MCF 10A (cell line): ENCODE measurements around the gene GABRG3. TPM values are rescaled to one million over a fixed set of nuclear protein-coding genes. Genes with fewer than 3 reads are reported as not detected.

Experiments
- BruUV-seq: library from RNA; stranded (reverse); fragments of 400-500 nt; replicated peaks from 2 replicates; lab custom pipeline; 2021; lab: Mats Ljungman, UMichigan
- CTCF ChIA-PET: fragments of 300-600 bp; sonication (Branson Sonifier 250); formaldehyde crosslinking; extraction: SDS; loops from one replicate; lab custom pipeline; 2021; ENCODE audit warnings: antibody characterized with exemption, inconsistent platforms; lab: Yijun Ruan, JAX
- POLR2A ChIA-PET: fragments of 300-600, 350-650 bp; sonication (Branson Sonifier 250); formaldehyde crosslinking; extraction: SDS; loops from one replicate; lab custom pipeline; 2020; ENCODE audit warnings: antibody characterized with exemption, inconsistent platforms; lab: Yijun Ruan, JAX
- DNase-seq: peaks from one replicate; pipeline ENCODE4 v3.0.0-alpha.2; 2018; ENCODE audit not compliant: unreplicated experiment
- H3K27ac Mint-ChIP-seq: one replicate; pipeline ENCODE4 v1.8.0; 2022; ENCODE audit warnings: mild to moderate bottlenecking, low read depth, mixed read lengths; ENCODE audit not compliant: unreplicated experiment
- H3K27me3 Mint-ChIP-seq: one replicate; pipeline ENCODE4 v1.8.0; 2022; ENCODE audit warnings: mixed read lengths; ENCODE audit not compliant: insufficient read depth, unreplicated experiment
- H3K36me3 Mint-ChIP-seq: one replicate; pipeline ENCODE4 v1.8.0; 2022; ENCODE audit warnings: mild to moderate bottlenecking, moderate library complexity, mixed read lengths; ENCODE audit not compliant: insufficient read depth, unreplicated experiment
- H3K4me1 Mint-ChIP-seq: one replicate; pipeline ENCODE4 v1.8.0; 2022; ENCODE audit warnings: mixed read lengths; ENCODE audit not compliant: insufficient read depth, unreplicated experiment
- H3K4me3 Mint-ChIP-seq: one replicate; pipeline ENCODE4 v1.8.0; 2022; ENCODE audit warnings: mild to moderate bottlenecking, moderate library complexity, mixed read lengths; ENCODE audit not compliant: unreplicated experiment
- H3K9me3 Mint-ChIP-seq: one replicate; pipeline ENCODE4 v1.8.0; 2022; ENCODE audit warnings: mixed read lengths; ENCODE audit not compliant: unreplicated experiment
- intact Hi-C: fragments of 100-400 bp; cut with micrococcal nuclease; formaldehyde crosslinking; loops from 2 replicates; pipeline ENCODE4 v1.14.1; 2022
- total RNA-seq: library from RNA; stranded (reverse); gene quantifications from 2 replicates; pipeline ENCODE4 v1.2.3, GENCODE V29; 2022
- TF ChIP-seq, protein P1 (sequence below): fragments of 200-600 bp; IDR thresholded peaks from one replicate; pipeline ENCODE4 v1.8.0; 2022; ENCODE audit warnings: antibody characterized with exemption, mild to moderate bottlenecking; ENCODE audit not compliant: unreplicated experiment

Gene GABRG3
- total RNA-seq, 1 experiment from 2014 or later: not detected

DNA sequence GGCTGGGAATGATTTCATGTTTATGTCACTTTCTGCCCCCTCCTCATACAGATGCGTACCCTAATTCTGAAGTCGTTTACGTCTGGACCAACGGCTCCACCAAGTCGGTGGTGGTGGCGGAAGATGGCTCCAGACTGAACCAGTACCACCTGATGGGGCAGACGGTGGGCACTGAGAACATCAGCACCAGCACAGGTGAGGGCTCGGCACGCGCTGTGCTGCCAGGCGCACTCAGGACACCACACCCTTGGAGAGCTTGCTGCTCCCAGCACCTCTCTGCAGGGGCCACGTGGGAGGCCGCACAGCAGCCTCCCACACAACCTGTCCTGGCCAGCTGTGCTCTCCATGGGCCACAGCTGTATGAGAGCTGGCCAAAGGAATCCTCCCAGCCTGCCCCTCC, 33.8 kb upstream of the GABRG3 start:
- no peak overlapping the region for H3K4me3 Mint-ChIP-seq
- H3K27me3 Mint-ChIP-seq: no peaks in the 10 kb centered on the region
- CTCF ChIA-PET: no interaction called here
- TF ChIP-seq, protein P1, sequence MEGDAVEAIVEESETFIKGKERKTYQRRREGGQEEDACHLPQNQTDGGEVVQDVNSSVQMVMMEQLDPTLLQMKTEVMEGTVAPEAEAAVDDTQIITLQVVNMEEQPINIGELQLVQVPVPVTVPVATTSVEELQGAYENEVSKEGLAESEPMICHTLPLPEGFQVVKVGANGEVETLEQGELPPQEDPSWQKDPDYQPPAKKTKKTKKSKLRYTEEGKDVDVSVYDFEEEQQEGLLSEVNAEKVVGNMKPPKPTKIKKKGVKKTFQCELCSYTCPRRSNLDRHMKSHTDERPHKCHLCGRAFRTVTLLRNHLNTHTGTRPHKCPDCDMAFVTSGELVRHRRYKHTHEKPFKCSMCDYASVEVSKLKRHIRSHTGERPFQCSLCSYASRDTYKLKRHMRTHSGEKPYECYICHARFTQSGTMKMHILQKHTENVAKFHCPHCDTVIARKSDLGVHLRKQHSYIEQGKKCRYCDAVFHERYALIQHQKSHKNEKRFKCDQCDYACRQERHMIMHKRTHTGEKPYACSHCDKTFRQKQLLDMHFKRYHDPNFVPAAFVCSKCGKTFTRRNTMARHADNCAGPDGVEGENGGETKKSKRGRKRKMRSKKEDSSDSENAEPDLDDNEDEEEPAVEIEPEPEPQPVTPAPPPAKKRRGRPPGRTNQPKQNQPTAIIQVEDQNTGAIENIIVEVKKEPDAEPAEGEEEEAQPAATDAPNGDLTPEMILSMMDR: no peak
- H3K36me3 Mint-ChIP-seq: peaks cover 6% of the 10 kb centered on the region
- POLR2A ChIA-PET: no interaction called here
- no peaks in the 10 kb centered on the region for H3K4me1 Mint-ChIP-seq
- peaks cover 22% of the 10 kb centered on the region for H3K9me3 Mint-ChIP-seq
- no peak overlapping the region for H3K27ac Mint-ChIP-seq
- intact Hi-C loops: no loop called here
- no TSS peak for BruUV-seq
- DNase-seq: no peak

DNA sequence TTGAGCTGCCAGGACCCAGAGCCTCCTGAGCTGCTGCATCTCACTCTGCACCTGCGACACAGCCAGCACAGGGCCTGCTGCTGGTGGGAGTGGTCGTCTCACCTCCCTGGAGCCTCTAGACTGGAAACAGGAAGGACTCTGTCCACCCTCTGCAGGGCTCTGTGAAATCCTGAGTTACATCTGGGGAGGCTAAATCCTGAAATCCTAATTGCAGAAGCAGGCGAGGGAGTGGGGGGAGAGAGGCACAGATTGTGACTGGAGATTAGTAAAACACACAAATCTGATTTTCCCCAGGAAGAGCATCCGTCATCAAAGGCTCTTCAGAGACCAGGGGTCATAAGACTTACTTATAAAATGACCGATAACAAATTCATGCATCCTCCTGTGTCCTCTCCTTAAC, 31.6 kb upstream of the GABRG3 start:
- Mint-ChIP-seq H3K9me3 (peaks cover 23% of the 10 kb centered on the region), H3K4me3 (no peak overlapping the region), H3K4me1 (no peaks in the 10 kb centered on the region), H3K27ac (no peak overlapping the region), H3K36me3 (no peaks in the 10 kb centered on the region), H3K27me3 (no peaks in the 10 kb centered on the region)
- intact Hi-C loops: no loop called here
- no peak for DNase-seq
- TF ChIP-seq, protein P1: no peak
- no TSS peak for BruUV-seq
- ChIA-PET POLR2A (no interaction called here), CTCF (no interaction called here)

DNA sequence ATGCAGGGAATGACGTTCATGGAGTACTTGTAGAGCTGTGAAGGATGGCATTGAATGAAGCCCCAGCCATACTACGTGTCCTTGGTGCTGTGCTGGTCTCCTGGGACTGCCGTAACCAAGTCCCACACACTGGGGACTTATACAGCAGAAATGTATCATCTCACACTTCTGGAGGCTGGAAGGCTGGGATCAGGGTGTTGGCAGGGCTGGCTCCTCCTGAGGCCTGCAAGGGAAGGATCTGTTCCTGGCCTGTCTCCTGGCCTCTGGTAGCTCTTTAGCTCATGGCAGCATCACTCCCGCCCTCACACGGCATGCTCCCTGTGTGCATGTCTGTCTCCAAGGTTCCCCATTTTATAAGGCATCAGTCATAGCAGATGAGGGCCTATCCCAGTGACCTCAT, 29.5 kb upstream of the GABRG3 start:
- H3K9me3 Mint-ChIP-seq: peaks cover 19% of the 10 kb centered on the region
- BruUV-seq: no TSS peak
- H3K27me3 Mint-ChIP-seq: no peaks in the 10 kb centered on the region
- intact Hi-C loops: no loop called here
- DNase-seq: no peak
- no peaks in the 10 kb centered on the region for H3K36me3 Mint-ChIP-seq
- POLR2A ChIA-PET: no interaction called here
- no peak overlapping the region for H3K4me3 Mint-ChIP-seq
- TF ChIP-seq, protein P1: no peak
- CTCF ChIA-PET: no interaction called here
- no peaks in the 10 kb centered on the region for H3K4me1 Mint-ChIP-seq
- H3K27ac Mint-ChIP-seq: no peak overlapping the region

DNA sequence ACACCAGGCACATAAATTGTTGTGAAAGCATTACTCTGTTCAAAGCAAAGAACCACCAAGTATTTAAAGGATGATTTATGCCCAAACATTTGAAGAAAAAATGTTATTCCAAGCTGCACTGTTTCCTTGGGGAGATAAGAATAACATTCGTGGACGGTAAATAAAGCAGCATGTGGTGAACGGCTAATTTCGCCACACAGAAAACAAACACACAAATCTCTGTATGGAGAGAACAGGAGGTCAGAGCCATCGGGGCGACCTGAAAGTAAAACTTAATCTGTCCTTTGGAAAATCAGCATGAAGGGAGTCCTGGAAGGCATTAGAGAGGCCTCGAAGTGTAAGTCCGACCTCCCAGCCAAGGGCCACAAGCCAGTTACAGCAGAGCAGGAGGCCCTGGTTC, 27.1 kb upstream of the GABRG3 start:
- H3K27ac Mint-ChIP-seq: no peak overlapping the region
- no peaks in the 10 kb centered on the region for H3K4me1 Mint-ChIP-seq
- H3K9me3 Mint-ChIP-seq: peaks cover 27% of the 10 kb centered on the region
- no peaks in the 10 kb centered on the region for H3K36me3 Mint-ChIP-seq
- ChIA-PET CTCF (no interaction called here), POLR2A (no interaction called here)
- no peak for DNase-seq
- H3K4me3 Mint-ChIP-seq: no peak overlapping the region
- BruUV-seq: no TSS peak
- intact Hi-C loops: no loop called here
- no peaks in the 10 kb centered on the region for H3K27me3 Mint-ChIP-seq
- TF ChIP-seq, protein P1: no peak
